ENCODE measurements around the gene RAI1.
"Not testable (repeated sequence)": the region's sequence is repeated elsewhere in the genome, so short reads cannot be mapped to it uniquely, and the experiment has no call there.

The RAI1 gene

DNA sequence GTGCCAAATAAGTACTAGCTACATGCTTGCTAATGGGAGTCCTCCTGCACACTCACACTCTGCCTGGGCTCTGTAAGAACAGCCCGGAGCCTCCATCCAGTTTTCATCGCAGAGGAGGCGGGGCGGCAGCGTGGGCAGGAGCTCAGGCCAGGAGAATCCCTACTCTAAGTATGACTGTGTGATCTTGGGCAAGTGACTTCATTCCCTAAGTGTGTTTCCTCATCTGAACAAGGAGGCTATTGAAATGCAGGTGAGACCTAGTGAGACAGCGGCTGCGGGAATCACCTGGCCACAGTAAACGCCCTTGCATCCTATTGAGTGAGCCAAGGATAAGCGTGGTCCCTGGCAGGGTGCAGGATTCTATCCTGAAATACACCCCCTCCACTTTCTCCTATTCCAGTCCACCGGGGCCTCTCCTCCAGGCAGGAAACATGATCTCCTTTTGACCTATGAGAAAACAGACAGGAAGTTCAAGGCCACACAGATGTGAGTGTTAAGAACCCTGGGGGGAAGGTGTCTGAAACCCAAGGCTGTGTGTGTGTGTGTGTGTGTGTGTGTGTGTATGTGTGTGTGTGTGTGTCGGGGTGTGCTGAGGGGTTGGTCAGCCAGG is 5.2 kb upstream of the RAI1 start (continued):
- TF ChIP-seq, protein P1, sequence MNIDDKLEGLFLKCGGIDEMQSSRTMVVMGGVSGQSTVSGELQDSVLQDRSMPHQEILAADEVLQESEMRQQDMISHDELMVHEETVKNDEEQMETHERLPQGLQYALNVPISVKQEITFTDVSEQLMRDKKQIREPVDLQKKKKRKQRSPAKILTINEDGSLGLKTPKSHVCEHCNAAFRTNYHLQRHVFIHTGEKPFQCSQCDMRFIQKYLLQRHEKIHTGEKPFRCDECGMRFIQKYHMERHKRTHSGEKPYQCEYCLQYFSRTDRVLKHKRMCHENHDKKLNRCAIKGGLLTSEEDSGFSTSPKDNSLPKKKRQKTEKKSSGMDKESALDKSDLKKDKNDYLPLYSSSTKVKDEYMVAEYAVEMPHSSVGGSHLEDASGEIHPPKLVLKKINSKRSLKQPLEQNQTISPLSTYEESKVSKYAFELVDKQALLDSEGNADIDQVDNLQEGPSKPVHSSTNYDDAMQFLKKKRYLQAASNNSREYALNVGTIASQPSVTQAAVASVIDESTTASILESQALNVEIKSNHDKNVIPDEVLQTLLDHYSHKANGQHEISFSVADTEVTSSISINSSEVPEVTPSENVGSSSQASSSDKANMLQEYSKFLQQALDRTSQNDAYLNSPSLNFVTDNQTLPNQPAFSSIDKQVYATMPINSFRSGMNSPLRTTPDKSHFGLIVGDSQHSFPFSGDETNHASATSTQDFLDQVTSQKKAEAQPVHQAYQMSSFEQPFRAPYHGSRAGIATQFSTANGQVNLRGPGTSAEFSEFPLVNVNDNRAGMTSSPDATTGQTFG (tag by site-specific recombination; IDR thresholded peaks at IDR 0.05; ENCODE audit: borderline replicate concordance), result no peak
- TF ChIP-seq ZNF354C (tag by site-specific recombination; IDR thresholded peaks at IDR 0.05; ENCODE audit: borderline replicate concordance, low read depth), result no peak
- TF ChIP-seq ZNF530 (tag by site-specific recombination; IDR thresholded peaks at IDR 0.05; ENCODE audit: low read depth), result no peak
- no peak for TF ChIP-seq ZNF239 (tag by site-specific recombination; IDR thresholded peaks at IDR 0.05)

DNA sequence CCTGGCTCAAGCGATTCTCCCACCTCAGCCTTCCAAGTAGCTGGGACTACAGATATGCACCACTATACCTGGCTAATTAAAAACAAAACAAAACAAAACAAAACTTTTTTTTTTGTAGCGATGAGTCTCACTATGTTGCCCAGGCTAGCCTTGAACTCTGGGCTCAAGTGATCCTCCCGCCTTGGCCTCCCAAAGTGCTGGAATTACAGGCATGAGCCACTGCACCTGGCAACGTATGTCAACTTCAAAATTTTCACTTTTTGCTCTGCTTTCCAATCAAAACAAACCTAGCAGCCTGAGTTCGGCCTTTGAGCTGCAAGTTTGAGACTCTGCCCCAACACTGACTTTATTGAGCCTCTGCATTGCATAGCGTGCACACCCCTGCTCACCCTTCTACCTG is 4.5 kb upstream of the RAI1 start:
- H3K4me1 ChIP-seq (ENCODE audit: control insufficient read depth, insufficient read depth, low read length), result peaks cover 8% of the 10 kb centered on the region
- H3K36me3 ChIP-seq (ENCODE audit: control insufficient read depth in 2 of 2, insufficient read depth in 1 of 2, low read length in 2 of 2), result no peaks in the 10 kb centered on the region
- POLR2A ChIA-PET, result no interaction called here
- H3K9me3 ChIP-seq (ENCODE audit: control insufficient read depth, insufficient read depth, low read depth, low read length), result no peaks in the 10 kb centered on the region
- CTCF ChIA-PET, result interaction anchor here (0.6 to 0.9 kb wide), 2 partner anchors 32 to 94 kb away, joined by 3 to 4 read pairs; no protein-coding TSS in a partner anchor
- no peak overlapping the region for H3K27ac ChIP-seq (ENCODE audit: extremely low read depth, low read depth, low read length)
- no peak overlapping the region for H3K4me3 ChIP-seq (ENCODE audit: low read depth, low read length)
- TF ChIP-seq KLF8 (tag by site-specific recombination; IDR thresholded peaks at IDR 0.05), result no peak
- no peak for TF ChIP-seq RBAK (tag by site-specific recombination; IDR thresholded peaks at IDR 0.05)
- TF ChIP-seq MYNN (tag by site-specific recombination; IDR thresholded peaks at IDR 0.05; ENCODE audit: borderline replicate concordance), result no peak

DNA sequence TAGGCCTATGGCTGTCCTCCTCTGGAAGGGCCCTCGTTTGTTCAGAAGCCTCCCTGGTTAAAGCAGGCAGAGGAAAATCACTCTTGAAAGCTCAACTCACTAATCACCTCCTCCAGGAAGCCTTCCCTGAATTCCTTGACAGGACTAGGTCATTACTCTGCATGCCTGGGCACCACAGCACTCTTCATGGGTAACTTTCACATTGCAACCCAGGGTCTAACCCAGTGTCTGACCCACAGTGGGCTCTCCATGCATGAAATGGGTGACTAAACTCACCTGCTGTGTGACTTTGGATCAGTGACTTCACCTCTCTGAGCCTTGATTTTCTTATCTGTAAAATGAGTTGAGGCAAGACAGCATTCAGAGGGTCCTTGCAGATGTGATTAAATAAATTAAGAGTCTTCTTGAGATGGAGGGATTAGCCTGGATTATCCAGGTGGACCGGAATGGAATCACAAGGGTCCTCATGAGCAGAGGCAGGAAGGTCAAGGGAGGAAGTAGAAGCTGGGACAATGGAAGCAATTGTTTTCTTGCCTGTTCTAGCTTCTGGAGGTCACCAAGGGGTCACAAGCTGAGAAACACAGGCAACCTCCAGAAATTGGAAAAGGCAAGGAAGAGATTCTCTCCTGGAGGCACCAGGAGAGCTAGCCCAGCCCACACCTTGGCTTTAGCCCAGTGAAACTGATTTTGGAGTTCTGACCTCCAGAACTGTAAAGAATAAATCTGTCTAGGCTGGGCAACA is 3.8 kb upstream of the RAI1 start:
- POLR2A ChIA-PET, result no interaction called here
- Histone ChIP-seq H3K4me1 (ENCODE audit: control insufficient read depth, insufficient read depth, low read length) (peaks cover 8% of the 10 kb centered on the region), H3K36me3 (ENCODE audit: control insufficient read depth in 2 of 2, insufficient read depth in 1 of 2, low read length in 2 of 2) (no peaks in the 10 kb centered on the region), H3K4me3 (ENCODE audit: low read depth, low read length) (no peak overlapping the region), H3K9me3 (ENCODE audit: control insufficient read depth, insufficient read depth, low read depth, low read length) (no peaks in the 10 kb centered on the region), H3K27ac (ENCODE audit: extremely low read depth, low read depth, low read length) (no peak overlapping the region)
- CTCF ChIA-PET, result interaction anchor here (0.8 to 2.3 kb wide), 4 partner anchors 9 to 242 kb away, joined by 3 to 5 read pairs (median 4); no protein-coding TSS in a partner anchor
- no peak for TF ChIP-seq ZNF585B (tag by site-specific recombination; IDR thresholded peaks at IDR 0.05)
- TF ChIP-seq, protein P2, sequence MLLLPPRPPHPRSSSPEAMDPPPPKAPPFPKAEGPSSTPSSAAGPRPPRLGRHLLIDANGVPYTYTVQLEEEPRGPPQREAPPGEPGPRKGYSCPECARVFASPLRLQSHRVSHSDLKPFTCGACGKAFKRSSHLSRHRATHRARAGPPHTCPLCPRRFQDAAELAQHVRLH (tag by site-specific recombination; IDR thresholded peaks at IDR 0.05), result peak; percentile 68; the same call in 1 of the 2 replicates
- TF ChIP-seq ZNF768 (tag by site-specific recombination; IDR thresholded peaks at IDR 0.05), result peak; percentile 91

DNA sequence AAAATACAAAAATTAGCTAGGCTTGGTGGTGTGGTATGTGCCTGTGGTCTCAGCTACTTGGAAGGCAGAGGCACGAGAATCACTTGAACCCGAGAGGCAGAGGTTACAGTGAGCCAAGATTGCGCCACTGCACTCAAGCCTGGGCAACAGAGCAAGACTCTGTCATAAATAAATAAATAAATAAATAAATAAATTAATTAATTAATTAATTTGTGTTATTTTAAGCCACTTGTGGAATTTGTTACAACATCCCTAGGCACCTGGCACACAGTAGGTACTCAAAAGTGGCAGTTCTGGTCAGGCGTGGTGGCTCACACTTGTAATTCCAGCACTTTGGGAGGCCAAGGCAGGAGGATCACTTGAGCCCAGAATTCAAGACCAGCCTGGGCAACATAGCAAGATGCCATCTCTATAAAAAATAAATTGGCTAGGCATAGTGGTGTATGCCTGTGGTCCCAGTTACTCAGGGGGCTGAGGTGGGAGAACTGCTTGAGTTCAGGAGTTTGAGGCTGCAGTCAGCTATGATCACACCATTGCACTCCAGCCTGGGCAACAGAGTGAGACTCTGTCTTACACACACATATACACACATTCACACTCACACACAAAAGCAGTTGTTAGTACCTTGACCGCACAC is 3.1 kb upstream of the RAI1 start:
- H3K27ac ChIP-seq (ENCODE audit: extremely low read depth, low read depth, low read length); H3K9me3 ChIP-seq (ENCODE audit: control insufficient read depth, insufficient read depth, low read depth, low read length); H3K36me3 ChIP-seq (ENCODE audit: control insufficient read depth in 2 of 2, insufficient read depth in 1 of 2, low read length in 2 of 2); H3K4me1 ChIP-seq (ENCODE audit: control insufficient read depth, insufficient read depth, low read length); H3K4me3 ChIP-seq (ENCODE audit: low read depth, low read length); POLR2A ChIA-PET: not testable (repeated sequence)
- CTCF ChIA-PET, result interaction anchor here (0.6 to 3.1 kb wide), 6 partner anchors 10 to 355 kb away, joined by 3 to 16 read pairs (median 4); no protein-coding TSS in a partner anchor
- TF ChIP-seq ZBTB8A (tag by site-specific recombination; IDR thresholded peaks at IDR 0.05) (peak; percentile 26; the same call in 1 of the 2 replicates), ZNF394 (tag by site-specific recombination; IDR thresholded peaks at IDR 0.05; ENCODE audit: borderline replicate concordance) (peak; percentile 81; the same call in 1 of the 2 replicates), ZNF121 (tag by site-specific recombination; IDR thresholded peaks at IDR 0.05) (peak; percentile 91), ZNF426 (tag by site-specific recombination; IDR thresholded peaks at IDR 0.05) (peak; percentile 46), ZNF623 (tag by site-specific recombination; IDR thresholded peaks at IDR 0.05) (peak; percentile 32; the same call in 1 of the 2 replicates)
- TF ChIP-seq, protein P3, sequence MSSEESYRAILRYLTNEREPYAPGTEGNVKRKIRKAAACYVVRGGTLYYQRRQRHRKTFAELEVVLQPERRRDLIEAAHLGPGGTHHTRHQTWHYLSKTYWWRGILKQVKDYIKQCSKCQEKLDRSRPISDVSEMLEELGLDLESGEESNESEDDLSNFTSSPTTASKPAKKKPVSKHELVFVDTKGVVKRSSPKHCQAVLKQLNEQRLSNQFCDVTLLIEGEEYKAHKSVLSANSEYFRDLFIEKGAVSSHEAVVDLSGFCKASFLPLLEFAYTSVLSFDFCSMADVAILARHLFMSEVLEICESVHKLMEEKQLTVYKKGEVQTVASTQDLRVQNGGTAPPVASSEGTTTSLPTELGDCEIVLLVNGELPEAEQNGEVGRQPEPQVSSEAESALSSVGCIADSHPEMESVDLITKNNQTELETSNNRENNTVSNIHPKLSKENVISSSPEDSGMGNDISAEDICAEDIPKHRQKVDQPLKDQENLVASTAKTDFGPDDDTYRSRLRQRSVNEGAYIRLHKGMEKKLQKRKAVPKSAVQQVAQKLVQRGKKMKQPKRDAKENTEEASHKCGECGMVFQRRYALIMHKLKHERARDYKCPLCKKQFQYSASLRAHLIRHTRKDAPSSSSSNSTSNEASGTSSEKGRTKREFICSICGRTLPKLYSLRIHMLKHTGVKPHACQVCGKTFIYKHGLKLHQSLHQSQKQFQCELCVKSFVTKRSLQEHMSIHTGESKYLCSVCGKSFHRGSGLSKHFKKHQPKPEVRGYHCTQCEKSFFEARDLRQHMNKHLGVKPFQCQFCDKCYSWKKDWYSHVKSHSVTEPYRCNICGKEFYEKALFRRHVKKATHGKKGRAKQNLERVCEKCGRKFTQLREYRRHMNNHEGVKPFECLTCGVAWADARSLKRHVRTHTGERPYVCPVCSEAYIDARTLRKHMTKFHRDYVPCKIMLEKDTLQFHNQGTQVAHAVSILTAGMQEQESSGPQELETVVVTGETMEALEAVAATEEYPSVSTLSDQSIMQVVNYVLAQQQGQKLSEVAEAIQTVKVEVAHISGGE (tag by site-specific recombination; conservative IDR thresholded peaks at IDR 0.05; ENCODE audit: low read depth), result 0 out of 2 replicates have a peak, but pooled peaks have one; percentile 30

All from HEK293 (cell line).